Astrocyte (in vitro differentiated cells and primary cell): ENCODE results near the gene ARHGAP32.

ENCODE experiments used
- EZH2 ChIP-seq: IDR thresholded peaks from 2 replicates; pipeline ENCODE4 v1.6.1; 2012; ENCODE audit warnings: mild to moderate bottlenecking, low read length, inconsistent platforms; ENCODE audit not compliant: insufficient read depth
- TF ChIP-seq, protein P1 (sequence below): IDR thresholded peaks from 2 replicates; pipeline ENCODE4 v1.5.1; 2011; ENCODE audit warnings: low read depth, mild to moderate bottlenecking, inconsistent platforms, low read length, moderate library complexity; ENCODE audit not compliant: insufficient read depth

DNA sequence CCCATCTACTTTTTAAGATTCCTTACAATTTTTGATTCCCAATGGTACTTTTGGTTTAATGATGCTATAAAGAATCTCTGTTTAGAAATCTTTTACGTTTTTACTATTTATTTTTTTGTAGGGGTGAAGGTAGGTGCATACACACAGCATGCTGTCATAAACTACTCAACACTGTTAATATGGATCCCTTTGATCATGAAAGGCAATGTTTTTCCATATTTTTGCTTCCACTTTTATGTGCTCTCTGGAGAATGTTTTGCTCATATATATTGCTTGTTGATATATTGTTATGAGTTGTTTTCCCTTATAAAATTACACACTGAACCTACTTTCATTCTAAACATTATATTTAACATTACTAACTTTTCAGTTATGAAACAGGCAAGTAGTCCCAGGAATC, 125.9 kb downstream of the ARHGAP32 start:
- TF ChIP-seq, protein P1, sequence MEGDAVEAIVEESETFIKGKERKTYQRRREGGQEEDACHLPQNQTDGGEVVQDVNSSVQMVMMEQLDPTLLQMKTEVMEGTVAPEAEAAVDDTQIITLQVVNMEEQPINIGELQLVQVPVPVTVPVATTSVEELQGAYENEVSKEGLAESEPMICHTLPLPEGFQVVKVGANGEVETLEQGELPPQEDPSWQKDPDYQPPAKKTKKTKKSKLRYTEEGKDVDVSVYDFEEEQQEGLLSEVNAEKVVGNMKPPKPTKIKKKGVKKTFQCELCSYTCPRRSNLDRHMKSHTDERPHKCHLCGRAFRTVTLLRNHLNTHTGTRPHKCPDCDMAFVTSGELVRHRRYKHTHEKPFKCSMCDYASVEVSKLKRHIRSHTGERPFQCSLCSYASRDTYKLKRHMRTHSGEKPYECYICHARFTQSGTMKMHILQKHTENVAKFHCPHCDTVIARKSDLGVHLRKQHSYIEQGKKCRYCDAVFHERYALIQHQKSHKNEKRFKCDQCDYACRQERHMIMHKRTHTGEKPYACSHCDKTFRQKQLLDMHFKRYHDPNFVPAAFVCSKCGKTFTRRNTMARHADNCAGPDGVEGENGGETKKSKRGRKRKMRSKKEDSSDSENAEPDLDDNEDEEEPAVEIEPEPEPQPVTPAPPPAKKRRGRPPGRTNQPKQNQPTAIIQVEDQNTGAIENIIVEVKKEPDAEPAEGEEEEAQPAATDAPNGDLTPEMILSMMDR: no peak
- TF ChIP-seq EZH2: no peak
